Measurements from ENCODE around the gene UBXN10. TPM values are rescaled to one million over a fixed set of nuclear protein-coding genes. Genes with fewer than 3 reads are reported as not detected.

UBXN10 gene
- total and polyA plus RNA-seq, 7 donors, result 0.04 to 0.48 (median 0.17) TPM

DNA sequence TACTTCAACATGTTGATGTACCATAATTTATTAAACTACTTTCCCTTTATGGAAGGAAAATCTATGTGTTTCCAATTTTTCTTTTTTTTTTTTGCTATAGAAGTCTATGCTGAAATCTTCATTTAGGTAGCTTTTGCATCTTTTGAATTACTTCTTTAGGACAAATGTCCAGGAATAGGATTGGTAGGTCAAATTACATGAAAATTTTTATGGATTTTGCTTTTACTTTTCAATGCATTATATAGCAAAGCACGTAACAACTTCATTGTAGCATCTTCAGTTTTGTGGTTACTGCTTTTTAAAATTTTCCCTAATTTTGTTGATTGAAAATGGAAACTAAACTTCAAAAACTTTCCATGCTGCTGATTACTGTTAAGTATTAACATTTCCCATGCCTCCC is 12.4 kb downstream of the UBXN10 start:
- no peaks in the 10 kb centered on the region for H3K36me3 ChIP-seq (ENCODE audit: insufficient read depth in 1 of 2, low read depth in 1 of 2)
- DNase-seq (no peak), ATAC-seq (no peak)
- 21 to 92% (median 88%) methylated on average over 1 of the region's 1 CpG for WGBS, 3 donors
- H3K4me3 ChIP-seq, result no peak overlapping the region
- peaks cover 4% of the 10 kb centered on the region for H3K4me1 ChIP-seq
- TF ChIP-seq, protein P1, sequence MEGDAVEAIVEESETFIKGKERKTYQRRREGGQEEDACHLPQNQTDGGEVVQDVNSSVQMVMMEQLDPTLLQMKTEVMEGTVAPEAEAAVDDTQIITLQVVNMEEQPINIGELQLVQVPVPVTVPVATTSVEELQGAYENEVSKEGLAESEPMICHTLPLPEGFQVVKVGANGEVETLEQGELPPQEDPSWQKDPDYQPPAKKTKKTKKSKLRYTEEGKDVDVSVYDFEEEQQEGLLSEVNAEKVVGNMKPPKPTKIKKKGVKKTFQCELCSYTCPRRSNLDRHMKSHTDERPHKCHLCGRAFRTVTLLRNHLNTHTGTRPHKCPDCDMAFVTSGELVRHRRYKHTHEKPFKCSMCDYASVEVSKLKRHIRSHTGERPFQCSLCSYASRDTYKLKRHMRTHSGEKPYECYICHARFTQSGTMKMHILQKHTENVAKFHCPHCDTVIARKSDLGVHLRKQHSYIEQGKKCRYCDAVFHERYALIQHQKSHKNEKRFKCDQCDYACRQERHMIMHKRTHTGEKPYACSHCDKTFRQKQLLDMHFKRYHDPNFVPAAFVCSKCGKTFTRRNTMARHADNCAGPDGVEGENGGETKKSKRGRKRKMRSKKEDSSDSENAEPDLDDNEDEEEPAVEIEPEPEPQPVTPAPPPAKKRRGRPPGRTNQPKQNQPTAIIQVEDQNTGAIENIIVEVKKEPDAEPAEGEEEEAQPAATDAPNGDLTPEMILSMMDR (IDR thresholded peaks at IDR 0.05), result no peak
- no peak overlapping the region for H3K27ac ChIP-seq
- H3K27me3 ChIP-seq (ENCODE audit: insufficient read depth in 3 of 3, low read length in 2 of 3), result peaks cover 0 to 2% (median 0%) of the 10 kb centered on the region in 3 donors
- intact Hi-C loops (cut with DNase I), result no loop called here
- H3K9me3 ChIP-seq, result no peaks in the 10 kb centered on the region

DNA sequence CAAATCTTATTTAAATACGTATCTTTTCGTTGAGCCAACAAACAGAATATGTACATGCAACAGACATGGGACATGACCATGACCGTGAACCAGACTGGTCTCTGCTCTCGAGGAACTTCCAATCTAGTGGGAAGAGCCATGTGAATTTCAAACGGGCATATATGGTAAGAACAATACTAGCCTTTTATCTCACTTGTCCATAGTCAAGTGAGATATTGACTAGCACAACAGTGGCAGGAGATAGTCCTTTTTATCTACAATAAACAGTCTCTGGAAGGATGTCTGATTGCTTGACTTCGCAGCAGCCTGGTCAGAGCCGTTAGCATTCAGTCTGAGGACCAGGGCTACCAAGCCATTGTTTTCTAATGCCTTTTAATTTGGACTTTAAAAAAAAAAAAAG is 13.0 kb downstream of the UBXN10 start:
- no peak overlapping the region for H3K4me3 ChIP-seq
- peaks cover 0 to 2% (median 0%) of the 10 kb centered on the region in 3 donors for H3K27me3 ChIP-seq (ENCODE audit: insufficient read depth in 3 of 3, low read length in 2 of 3)
- H3K4me1 ChIP-seq, result peaks cover 4% of the 10 kb centered on the region
- WGBS, 3 donors, result 76 to 81% (median 78%) methylated on average over 7 of the region's 7 CpGs
- H3K36me3 ChIP-seq (ENCODE audit: insufficient read depth in 1 of 2, low read depth in 1 of 2), result no peaks in the 10 kb centered on the region
- H3K9me3 ChIP-seq, result no peaks in the 10 kb centered on the region
- intact Hi-C loops (cut with DNase I), result no loop called here
- H3K27ac ChIP-seq, result no peak overlapping the region
- no peak for ATAC-seq
- DNase-seq, result no peak
- TF ChIP-seq, protein P1 (IDR thresholded peaks at IDR 0.05), result no peak

DNA sequence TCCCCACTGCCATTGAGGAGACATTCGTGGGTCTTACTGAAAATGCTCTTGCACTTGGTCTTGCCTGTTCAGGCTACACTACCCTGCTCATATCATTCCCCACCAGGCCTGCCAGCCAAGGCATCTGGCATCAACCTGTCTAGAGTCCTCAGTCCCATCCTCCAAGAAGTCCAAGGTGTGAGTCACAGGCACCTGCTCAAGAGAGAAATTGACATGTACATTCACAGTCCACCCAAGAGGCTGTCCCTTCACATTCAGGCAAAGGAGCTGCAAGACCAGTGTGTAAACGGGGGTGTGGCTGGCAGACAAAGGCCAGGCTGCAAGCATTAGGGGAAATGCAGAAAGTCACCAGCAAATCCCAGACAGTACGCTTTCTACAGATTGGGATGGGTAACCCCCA is 13.5 kb downstream of the UBXN10 start:
- 40 to 58% (median 51%) methylated on average over 3 of the region's 3 CpGs for WGBS, 3 donors
- intact Hi-C loops (cut with DNase I), result no loop called here
- H3K9me3 ChIP-seq, result no peaks in the 10 kb centered on the region
- H3K36me3 ChIP-seq (ENCODE audit: insufficient read depth in 1 of 2, low read depth in 1 of 2), result no peaks in the 10 kb centered on the region
- DNase-seq (no peak), ATAC-seq (no peak)
- peaks cover 0 to 2% (median 0%) of the 10 kb centered on the region in 3 donors for H3K27me3 ChIP-seq (ENCODE audit: insufficient read depth in 3 of 3, low read length in 2 of 3)
- TF ChIP-seq, protein P1 (IDR thresholded peaks at IDR 0.05), result no peak
- peaks cover 4% of the 10 kb centered on the region for H3K4me1 ChIP-seq
- H3K27ac ChIP-seq, result no peak overlapping the region
- H3K4me3 ChIP-seq, result no peak overlapping the region

DNA sequence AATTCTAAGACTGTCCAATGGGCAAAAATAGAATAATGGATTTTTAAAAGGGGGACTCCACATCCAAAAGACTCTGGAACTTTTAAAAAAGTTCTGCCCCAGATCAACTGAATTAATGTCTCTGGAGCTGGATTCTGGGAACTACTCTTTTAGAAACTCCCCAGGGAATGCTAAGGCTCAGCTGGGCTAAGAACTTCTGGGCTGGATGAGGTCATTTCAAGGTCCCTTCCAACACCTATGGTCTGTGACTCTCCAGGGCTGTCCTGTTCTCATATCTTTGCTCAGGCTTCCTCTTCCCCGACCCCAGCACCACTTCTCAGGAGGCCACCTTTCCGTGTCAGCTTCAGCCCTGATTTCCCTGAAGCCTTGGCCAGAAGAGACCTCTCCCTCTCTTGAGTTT is 13.9 kb downstream of the UBXN10 start:
- no peaks in the 10 kb centered on the region for H3K36me3 ChIP-seq (ENCODE audit: insufficient read depth in 1 of 2, low read depth in 1 of 2)
- H3K4me1 ChIP-seq, result peaks cover 2% of the 10 kb centered on the region
- intact Hi-C loops (cut with DNase I), result no loop called here
- H3K27ac ChIP-seq, result no peak overlapping the region
- no peak overlapping the region for H3K4me3 ChIP-seq
- TF ChIP-seq, protein P1 (IDR thresholded peaks at IDR 0.05), result no peak
- no peaks in the 10 kb centered on the region for H3K9me3 ChIP-seq
- ATAC-seq, result no peak
- 39 to 69% (median 59%) methylated on average over 2 of the region's 2 CpGs for WGBS, 3 donors
- DNase-seq, result no peak
- H3K27me3 ChIP-seq (ENCODE audit: insufficient read depth in 3 of 3, low read length in 2 of 3), result peaks cover 0 to 2% (median 0%) of the 10 kb centered on the region in 3 donors

DNA sequence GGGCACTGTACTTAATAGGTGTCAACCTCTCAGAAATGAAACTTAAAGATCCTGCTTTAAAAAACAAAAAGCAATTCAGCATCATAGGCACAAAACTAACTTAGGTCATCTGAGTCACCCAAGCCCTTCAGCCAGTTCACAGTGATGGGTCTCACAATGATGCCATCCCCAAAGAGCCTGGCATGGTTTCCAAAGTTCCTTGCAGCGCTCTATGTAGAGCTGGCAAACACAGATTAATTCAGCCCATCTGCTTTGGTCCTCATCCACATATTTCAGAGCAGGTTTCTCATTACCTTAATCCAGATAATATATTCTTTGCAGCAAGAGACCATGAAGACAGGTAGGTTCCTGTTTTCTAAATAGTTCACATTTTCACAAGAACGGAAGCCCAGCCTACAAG is 15.1 kb downstream of the UBXN10 start:
- WGBS, 3 donors, result 53 to 69% (median 64%) methylated on average over 2 of the region's 2 CpGs
- intact Hi-C loops (cut with DNase I), result no loop called here
- no peak for ATAC-seq
- no peaks in the 10 kb centered on the region for H3K4me1 ChIP-seq
- no peaks in the 10 kb centered on the region for H3K36me3 ChIP-seq (ENCODE audit: insufficient read depth in 1 of 2, low read depth in 1 of 2)
- no peak overlapping the region for H3K4me3 ChIP-seq
- DNase-seq, result no peak
- H3K27me3 ChIP-seq (ENCODE audit: insufficient read depth in 3 of 3, low read length in 2 of 3), result peaks cover 0 to 2% (median 0%) of the 10 kb centered on the region in 3 donors
- H3K27ac ChIP-seq, result no peak overlapping the region
- H3K9me3 ChIP-seq, result no peaks in the 10 kb centered on the region
- TF ChIP-seq, protein P1 (IDR thresholded peaks at IDR 0.05), result no peak

Measured in psoas muscle (tissue), 8 donors.